HG02763 (cell line): ENCODE data around the gene TMEM139.
"Not testable (repeated sequence)": the region's sequence is repeated elsewhere in the genome, so short reads cannot be mapped to it uniquely, and the experiment has no call there.

ENCODE experiments used
- ATAC-seq: cut with Tn5 transposase; IDR thresholded peaks from one replicate; pipeline ENCODE4 v1.9.1; 2021; ENCODE audit warnings: mild to moderate bottlenecking, moderate library complexity; ENCODE audit not compliant: unreplicated experiment

TMEM139 gene

DNA sequence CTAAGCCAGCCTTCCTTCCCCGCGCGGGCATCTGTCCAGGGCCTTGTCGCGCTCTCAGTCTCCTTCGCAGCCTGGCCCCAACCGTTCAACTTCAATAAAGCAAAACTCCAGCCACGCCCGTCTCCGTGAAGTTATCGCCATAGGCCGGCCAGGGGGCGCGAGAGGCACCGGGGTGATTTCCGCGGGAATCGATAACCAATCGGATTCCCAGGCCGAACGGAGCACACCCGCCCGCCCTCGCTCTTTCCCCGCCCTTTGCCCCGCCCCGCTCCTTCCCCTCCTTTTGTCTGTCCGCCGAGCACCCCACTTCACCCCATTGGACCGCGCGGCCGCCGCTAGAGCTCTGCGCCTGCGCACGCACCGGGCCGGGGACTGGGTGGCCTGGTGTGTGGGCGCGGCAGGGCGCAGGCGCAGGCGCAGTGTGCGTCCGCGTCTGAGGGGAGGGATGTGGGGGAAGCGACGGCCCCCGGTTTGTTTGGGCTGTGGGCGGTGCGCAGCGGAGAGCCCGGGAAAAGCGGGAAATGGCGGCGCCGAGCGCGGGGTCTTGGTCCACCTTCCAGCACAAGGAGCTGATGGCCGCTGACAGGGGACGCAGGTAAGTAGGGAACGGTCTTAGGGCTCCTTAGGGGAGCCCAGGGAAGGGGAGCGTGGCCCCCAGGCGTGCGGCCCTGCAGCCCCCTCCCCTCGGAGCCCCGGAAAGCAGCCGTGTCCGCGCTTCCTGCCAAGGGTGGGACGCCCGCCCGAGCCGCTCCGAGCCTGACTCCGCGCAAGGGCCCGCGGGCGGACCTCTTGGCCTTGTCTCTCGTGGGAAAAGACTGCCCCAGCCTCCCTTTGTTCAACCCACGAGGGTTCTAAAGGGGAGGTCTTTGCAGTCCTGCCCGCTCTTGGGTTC, 3.4 kb downstream of the TMEM139 start, which contains the start of gene CASP2:
Gene CASP2 (plus strand): TSS at position 417 of the 892 bp plus-strand sequence. CDS start 105 bp downstream, at position 522.
- ATAC-seq = peak; percentile 91

- ATAC-seq = no peak
Observed at GRCh38 chr7:143288836-143289235, 4.1 kb downstream of the TMEM139 start.

DNA sequence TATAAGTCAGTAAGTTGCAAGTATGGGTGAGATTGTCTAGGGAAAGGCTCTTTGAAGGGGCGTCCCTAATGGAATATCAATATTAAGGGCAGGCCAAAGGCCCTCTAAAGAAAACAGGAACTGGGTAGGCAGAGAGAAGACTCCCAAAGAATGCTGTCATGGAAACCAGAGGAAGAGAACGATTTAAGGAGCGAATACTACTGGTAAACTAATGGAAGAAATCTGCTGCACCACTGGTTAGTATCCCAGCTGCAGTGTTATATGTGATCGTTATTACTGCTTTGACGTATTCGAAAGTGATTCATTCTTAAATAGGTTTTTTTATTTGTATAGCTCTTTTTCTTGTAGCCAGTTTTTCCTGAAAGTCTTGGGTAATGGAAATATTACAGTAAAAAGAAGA, 4.7 kb downstream of the TMEM139 start:
- no peak for ATAC-seq

- not testable (repeated sequence) for ATAC-seq
Observed at GRCh38 chr7:143289888-143290287, 5.1 kb downstream of the TMEM139 start.

DNA sequence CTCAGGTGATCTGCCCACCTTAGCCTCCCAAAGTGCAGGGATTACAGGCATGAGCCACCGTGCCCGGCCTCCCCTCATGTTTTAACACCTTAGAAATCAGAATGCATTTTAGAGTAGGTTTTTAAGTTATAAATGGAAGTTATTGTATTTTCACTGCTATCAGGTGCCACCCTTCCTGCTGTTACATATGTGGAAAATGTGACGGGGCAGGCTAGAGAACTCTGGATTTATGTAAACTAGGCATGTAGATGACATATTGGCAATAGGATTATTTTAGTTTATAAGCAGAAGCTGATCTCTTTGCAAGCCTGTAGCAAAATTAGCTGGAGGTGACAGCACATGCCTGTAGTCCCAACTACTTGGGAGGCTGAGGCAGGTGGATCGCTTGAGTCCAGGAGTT, 5.5 kb downstream of the TMEM139 start:
- ATAC-seq = no peak

DNA sequence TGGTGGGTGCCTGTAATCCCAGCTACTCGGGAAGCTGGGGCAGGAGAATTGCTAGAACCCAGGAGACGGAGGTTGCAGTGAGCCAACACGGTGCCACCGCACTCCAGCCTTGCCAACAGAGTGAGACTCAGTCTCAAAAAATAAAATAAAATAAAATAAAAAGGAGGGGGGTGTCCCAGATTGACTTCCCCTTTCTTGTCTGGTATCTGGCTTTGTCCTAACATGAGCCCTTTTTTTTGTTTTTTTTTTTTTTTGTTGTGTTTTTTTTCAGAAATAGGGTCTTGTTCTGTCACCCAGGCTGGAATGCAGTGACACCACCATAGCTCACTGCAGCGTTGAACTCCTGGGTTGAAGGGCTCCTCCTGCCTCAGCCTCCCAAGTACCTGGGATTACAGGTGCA, 8.1 kb downstream of the TMEM139 start:
- ATAC-seq = no peak

DNA sequence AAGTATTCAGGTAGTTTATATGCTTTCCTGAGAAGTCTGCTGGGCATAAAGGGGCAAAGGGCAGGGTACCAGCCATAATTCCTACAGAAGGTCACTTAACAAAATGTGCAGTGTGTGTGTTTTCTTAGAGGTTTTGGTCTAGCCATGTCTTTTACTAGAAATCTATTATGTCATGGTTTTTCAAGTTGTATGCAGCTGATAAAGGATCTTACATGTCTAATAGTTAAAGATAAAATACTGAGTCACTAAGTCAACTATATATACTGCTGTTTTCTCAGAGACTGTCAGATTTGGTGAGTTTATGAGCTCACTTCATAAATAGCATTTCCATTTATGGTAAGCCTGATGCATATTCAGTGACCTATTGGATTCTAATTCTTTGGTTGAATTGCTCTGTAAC, 11.1 kb downstream of the TMEM139 start:
- ATAC-seq = no peak

GRCh38 chr7:143296686-143297085, 11.9 kb downstream of the TMEM139 start:
- ATAC-seq = no peak

GRCh38 chr7:143299346-143299745, 14.6 kb downstream of the TMEM139 start:
- ATAC-seq = no peak

- no peak for ATAC-seq
Observed at GRCh38 chr7:143299840-143300239, 15.1 kb downstream of the TMEM139 start.

GRCh38 chr7:143300959-143301935, 16.5 kb downstream of the TMEM139 start:
- ATAC-seq = no peak

- no peak for ATAC-seq
Observed at GRCh38 chr7:143303733-143304132, 19.0 kb downstream of the TMEM139 start.

- ATAC-seq = no peak
Observed at GRCh38 chr7:143304938-143305337, 20.2 kb downstream of the TMEM139 start.

DNA sequence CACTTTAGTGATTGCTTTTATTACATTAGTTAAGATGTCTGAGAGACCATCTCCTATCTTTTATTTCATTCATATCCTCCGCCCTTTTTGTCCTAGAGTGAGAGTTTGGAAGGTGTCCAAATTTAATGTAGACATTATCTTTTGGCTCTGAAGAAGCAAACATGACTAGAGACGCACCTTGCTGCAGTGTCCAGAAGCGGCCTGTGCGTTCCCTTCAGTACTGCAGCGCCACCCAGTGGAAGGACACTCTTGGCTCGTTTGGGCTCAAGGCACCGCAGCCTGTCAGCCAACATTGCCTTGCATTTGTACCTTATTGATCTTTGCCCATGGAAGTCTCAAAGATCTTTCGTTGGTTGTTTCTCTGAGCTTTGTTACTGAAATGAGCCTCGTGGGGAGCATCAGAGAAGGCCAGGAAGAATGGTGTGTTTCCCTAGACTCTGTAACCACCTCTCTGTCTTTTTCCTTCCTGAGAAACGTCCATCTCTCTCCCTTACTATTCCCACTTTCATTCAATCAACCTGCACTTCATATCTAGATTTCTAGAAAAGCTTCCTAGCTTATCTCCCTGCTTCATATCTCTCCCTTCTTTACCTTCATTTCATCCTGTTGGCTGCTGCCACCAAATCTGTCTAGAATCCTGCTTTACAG, 20.8 kb downstream of the TMEM139 start:
- ATAC-seq = no peak

GRCh38 chr7:143308632-143309031, 23.9 kb downstream of the TMEM139 start:
- ATAC-seq = no peak

DNA sequence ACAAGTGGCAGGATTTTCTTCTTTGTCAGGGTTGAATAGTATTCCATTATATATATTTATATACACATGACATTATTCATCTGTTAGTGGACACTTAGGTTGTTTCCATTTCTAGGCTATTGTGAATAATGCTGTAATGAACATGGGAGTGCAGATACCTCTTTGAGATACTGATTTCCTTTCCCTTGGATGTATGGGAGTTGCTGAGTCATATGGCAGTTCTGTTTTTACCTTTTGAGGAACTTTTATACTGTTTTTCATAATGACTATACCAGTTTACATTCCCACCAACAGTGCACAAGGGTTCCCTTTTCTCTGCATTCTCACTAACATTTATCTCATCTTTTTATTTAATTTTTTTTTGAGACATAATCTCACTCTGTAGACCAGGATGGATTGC, 29.4 kb downstream of the TMEM139 start:
- ATAC-seq = no peak

DNA sequence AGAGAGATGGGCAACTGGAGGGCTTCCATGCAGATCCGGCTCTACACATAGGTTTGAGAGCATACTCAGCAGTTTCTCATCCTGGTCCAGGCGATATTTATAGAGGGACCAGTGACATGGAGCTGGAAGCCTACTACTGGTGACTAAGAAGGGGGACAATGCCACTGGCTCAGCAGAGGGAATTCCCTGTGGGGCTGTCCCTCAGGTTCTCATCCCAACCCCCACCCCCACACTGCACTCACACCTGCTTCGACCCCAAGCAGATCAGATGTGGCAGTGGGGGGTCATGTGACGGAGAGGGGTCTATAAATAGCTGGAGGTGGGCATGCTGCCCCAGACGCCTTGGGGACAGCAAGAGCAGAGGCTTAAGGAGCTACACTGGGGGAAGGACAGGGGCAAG, 31.0 kb downstream of the TMEM139 start, which contains the start of gene CLCN1:
Gene CLCN1 (plus strand): TSS at position 336 of the 400 bp plus-strand sequence. CDS start 102 bp downstream, outside the sequence.
- ATAC-seq = no peak

- no peak for ATAC-seq
Observed at GRCh38 chr7:143316492-143316891, 31.7 kb downstream of the TMEM139 start.

GRCh38 chr7:143318661-143319060, 33.9 kb downstream of the TMEM139 start:
- no peak for ATAC-seq

DNA sequence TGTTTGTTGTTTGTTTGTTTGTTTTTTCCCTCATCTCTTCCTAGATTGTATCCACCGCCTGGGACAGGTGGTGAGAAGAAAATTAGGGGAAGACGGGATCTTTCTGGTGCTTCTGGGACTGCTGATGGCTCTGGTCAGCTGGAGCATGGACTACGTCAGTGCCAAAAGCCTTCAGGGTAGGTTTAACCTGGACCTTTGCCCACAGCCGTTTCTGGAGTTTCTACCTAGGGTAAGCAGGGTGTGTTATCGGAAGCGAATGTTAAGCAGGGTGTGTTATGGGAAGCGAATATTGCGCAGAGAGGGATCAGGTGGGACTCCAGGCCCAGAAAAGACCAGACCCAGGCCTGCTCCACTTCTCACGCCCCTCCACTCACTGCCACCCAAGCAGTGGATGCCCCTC, 35.9 kb downstream of the TMEM139 start:
- ATAC-seq = no peak

- no peak for ATAC-seq
Observed at GRCh38 chr7:143321242-143321641, 36.5 kb downstream of the TMEM139 start.
